Ascending aorta (tissue), 2 donors: ENCODE measurements around the gene GOLGA3. TPM values are rescaled to one million over a fixed set of nuclear protein-coding genes. Genes with fewer than 3 reads are reported as not detected.

Source experiments
- DNase-seq, 2 donors: peaks; one replicate each; pipeline ENCODE4 v3.0.0-alpha.2; 2019; ENCODE audit warnings: low spot score in 2 of 2
- H3K27ac ChIP-seq, 2 donors: fragments of 200-600 bp; sonication (generic); one replicate each; pipeline ENCODE4 v1.5.1; 2016 to 2017; ENCODE audit warnings: mild to moderate bottlenecking in 1 of 2
- H3K27me3 ChIP-seq: fragments of 200-600 bp; sonication (generic); one replicate; pipeline ENCODE4 v1.5.1; 2017
- H3K36me3 ChIP-seq, 2 donors: fragments of 200-600 bp; sonication (generic); one replicate each; pipeline ENCODE4 v1.5.1; 2016
- H3K4me1 ChIP-seq, 2 donors: fragments of 200-600 bp; sonication (generic); one replicate each; pipeline ENCODE4 v1.5.1; 2016 to 2017; ENCODE audit warnings: mild to moderate bottlenecking in 1 of 2
- H3K4me3 ChIP-seq, 2 donors: fragments of 200-600 bp; sonication (generic); one replicate each; pipeline ENCODE4 v1.5.1; 2016 to 2017; ENCODE audit warnings: mild to moderate bottlenecking in 1 of 2
- H3K9me3 ChIP-seq, 2 donors: fragments of 200-600 bp; sonication (generic); one replicate each; pipeline ENCODE4 v1.5.1; 2016
- CTCF ChIP-seq, 3 experiments: fragments of 200-600 bp in 2 of 3; fragments of 450-650 bp in 1 of 3; sonication (generic) in 2 of 3; IDR thresholded peaks; one replicate each; pipeline ENCODE4 v1.5.1; 2016 to 2019; ENCODE audit warnings: antibody characterized with exemption in 3 of 3, mild to moderate bottlenecking in 1 of 3, moderate library complexity in 1 of 3
- intact Hi-C: fragments of 100-400 bp; cut with DNase I; formaldehyde crosslinking; loops from one replicate; pipeline ENCODE4 v1.15.1; 2023
- total RNA-seq: library from RNA; depleted of rRNA; stranded (reverse); fragments of >200 nt; gene quantifications from one replicate; pipeline ENCODE4 v1.1.0, GENCODE V29; 2016

Gene GOLGA3
- total RNA-seq, 1 donor from 2014 or later: 173 TPM

- intact Hi-C loops: no loop called here
- H3K4me3 ChIP-seq: no peak overlapping the region
- H3K27me3 ChIP-seq: no peaks in the 10 kb centered on the region
- H3K9me3 ChIP-seq: no peaks in the 10 kb centered on the region
- no peak overlapping the region for H3K27ac ChIP-seq
- H3K4me1 ChIP-seq: no peaks in the 10 kb centered on the region
- no peak for DNase-seq
- H3K36me3 ChIP-seq: peaks cover 69 to 93% of the 10 kb centered on the region in 2 donors
- no peak for TF ChIP-seq CTCF (IDR thresholded peaks at IDR 0.05)
Measured at GRCh38 chr12:132723764-132724140, 104.9 kb downstream of the GOLGA3 start.

- H3K27me3 ChIP-seq: no peaks in the 10 kb centered on the region
- H3K4me3 ChIP-seq: no peak overlapping the region
- peaks cover 66 to 90% of the 10 kb centered on the region in 2 donors for H3K36me3 ChIP-seq
- TF ChIP-seq CTCF (IDR thresholded peaks at IDR 0.05): no peak
- no peak for DNase-seq
- intact Hi-C loops: no loop called here
- H3K4me1 ChIP-seq: no peaks in the 10 kb centered on the region
- H3K27ac ChIP-seq: no peak overlapping the region
- H3K9me3 ChIP-seq: no peaks in the 10 kb centered on the region
Measured at GRCh38 chr12:132723015-132723763, 105.5 kb downstream of the GOLGA3 start.

DNA sequence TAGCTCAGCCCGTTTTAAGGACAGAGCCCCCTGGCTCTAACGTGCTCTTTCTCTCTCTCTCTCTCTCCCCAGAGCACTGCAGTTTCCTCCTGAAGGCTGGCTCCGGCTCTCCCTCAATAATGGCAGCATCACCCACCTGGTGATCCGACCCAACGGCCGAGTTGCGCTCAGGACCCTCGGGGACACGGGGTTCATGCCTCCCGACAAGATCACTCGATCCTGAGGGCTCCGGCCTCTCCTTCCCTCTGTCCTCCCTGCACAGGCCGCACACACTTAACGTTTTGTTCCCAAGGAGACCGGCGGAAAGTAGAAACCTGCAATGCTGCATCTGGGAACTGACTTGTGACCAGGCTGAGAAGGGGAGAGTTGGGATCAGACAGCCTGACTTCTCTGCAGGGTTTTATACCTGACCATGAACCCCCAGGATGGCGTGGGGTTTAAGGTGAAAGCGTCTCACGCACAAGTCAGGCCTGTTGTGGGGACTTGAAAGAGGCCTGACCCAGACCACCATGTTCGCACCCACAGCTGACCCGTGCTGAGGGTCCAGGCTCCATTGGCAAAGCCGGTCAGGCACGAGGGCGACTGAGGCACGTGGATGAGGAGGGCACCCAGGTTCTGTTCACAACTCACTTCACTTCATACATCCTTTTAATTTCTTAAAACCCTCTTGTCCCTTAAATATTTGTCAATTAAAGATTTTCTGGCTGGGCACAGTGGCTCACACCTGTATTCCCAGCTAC, 107.9 kb downstream of the GOLGA3 start:
- H3K9me3 ChIP-seq: no peaks in the 10 kb centered on the region
- intact Hi-C loops: no loop called here
- no peak overlapping the region for H3K27ac ChIP-seq
- H3K36me3 ChIP-seq: peaks cover 55 to 82% of the 10 kb centered on the region in 2 donors
- H3K4me3 ChIP-seq: no peak overlapping the region
- DNase-seq: no peak
- H3K4me1 ChIP-seq: no peaks in the 10 kb centered on the region
- H3K27me3 ChIP-seq: no peaks in the 10 kb centered on the region
- no peak for TF ChIP-seq CTCF (IDR thresholded peaks at IDR 0.05)

- Histone ChIP-seq H3K4me1 (no peaks in the 10 kb centered on the region), H3K4me3 (no peak overlapping the region), H3K9me3 (no peaks in the 10 kb centered on the region), H3K36me3 (peaks cover 49 to 77% of the 10 kb centered on the region in 2 donors), H3K27ac (no peak overlapping the region), H3K27me3 (no peaks in the 10 kb centered on the region)
- intact Hi-C loops: no loop called here
- no peak for TF ChIP-seq CTCF (IDR thresholded peaks at IDR 0.05)
- DNase-seq: no peak
Measured at GRCh38 chr12:132719954-132720324, 108.7 kb downstream of the GOLGA3 start.

GRCh38 chr12:132719141-132719953, 109.3 kb downstream of the GOLGA3 start:
- Histone ChIP-seq H3K4me3 (no peak overlapping the region), H3K36me3 (peaks cover 46 to 75% of the 10 kb centered on the region in 2 donors), H3K27me3 (no peaks in the 10 kb centered on the region), H3K4me1 (no peaks in the 10 kb centered on the region), H3K9me3 (no peaks in the 10 kb centered on the region), H3K27ac (no peak overlapping the region)
- DNase-seq: no peak
- intact Hi-C loops: no loop called here
- TF ChIP-seq CTCF (IDR thresholded peaks at IDR 0.05): no peak

Other genes starting within 250 kb of the GOLGA3 start
- gene LRCOL1, start 218.3 kb downstream of the GOLGA3 start, total RNA-seq: not detected
- gene P2RX2, start 210.1 kb downstream of the GOLGA3 start, total RNA-seq: not detected
- gene POLE, start 141.5 kb downstream of the GOLGA3 start, total RNA-seq: 115 TPM
- 18.8 TPM for gene PXMP2, start 141.3 kb downstream of the GOLGA3 start, total RNA-seq
- gene PGAM5, start 118.0 kb downstream of the GOLGA3 start, total RNA-seq: 41.2 TPM
- gene ANKLE2, start 67.0 kb downstream of the GOLGA3 start, total RNA-seq: 54.2 TPM
- gene CHFR, start 58.7 kb upstream of the GOLGA3 start, total RNA-seq: 7.9 TPM
- 1.3 TPM for gene ZNF605, start 127.4 kb upstream of the GOLGA3 start, total RNA-seq
- gene ZNF26, start 157.5 kb upstream of the GOLGA3 start, total RNA-seq: 73.4 TPM
- gene ZNF84, start 208.6 kb upstream of the GOLGA3 start, total RNA-seq: 2.7 TPM